Dermis microvascular lymphatic vessel endothelial cell (primary cell): ENCODE results near the gene ATG16L1. TPM values are rescaled to one million over a fixed set of nuclear protein-coding genes. Genes with fewer than 3 reads are reported as not detected.

Experiments used
- DNase-seq, 2 donors: peaks; one replicate each; pipeline versions ENCODE4 v3.0.0 to v3.0.0-alpha.2; 2010; ENCODE audit warnings: low read depth in 2 of 2
- total RNA-seq: library from RNA; depleted of rRNA; stranded (reverse); fragments of >200 nt; gene quantifications from 2 replicates; pipeline ENCODE4 v1.2.1, GENCODE V29; 2014

ATG16L1 gene
- total RNA-seq, 1 donor from 2014 or later: 23.7 TPM

DNA sequence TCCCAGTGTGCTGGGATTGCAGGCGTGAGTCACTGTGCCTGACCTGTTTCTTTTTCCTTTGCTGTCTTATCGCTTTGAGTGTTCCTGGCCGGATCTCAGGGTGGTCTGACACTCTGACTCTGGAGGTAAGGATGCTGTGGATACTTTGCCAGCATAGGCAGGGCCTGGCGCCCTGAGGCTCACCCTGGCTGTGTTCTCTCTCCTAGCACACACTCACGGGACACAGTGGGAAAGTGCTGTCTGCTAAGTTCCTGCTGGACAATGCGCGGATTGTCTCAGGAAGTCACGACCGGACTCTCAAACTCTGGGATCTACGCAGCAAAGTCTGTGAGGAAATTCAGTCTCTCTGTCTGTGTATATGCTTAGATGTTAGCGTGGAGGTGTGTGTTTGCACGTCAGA, 38.2 kb downstream of the ATG16L1 start:
- no peak for DNase-seq

DNA sequence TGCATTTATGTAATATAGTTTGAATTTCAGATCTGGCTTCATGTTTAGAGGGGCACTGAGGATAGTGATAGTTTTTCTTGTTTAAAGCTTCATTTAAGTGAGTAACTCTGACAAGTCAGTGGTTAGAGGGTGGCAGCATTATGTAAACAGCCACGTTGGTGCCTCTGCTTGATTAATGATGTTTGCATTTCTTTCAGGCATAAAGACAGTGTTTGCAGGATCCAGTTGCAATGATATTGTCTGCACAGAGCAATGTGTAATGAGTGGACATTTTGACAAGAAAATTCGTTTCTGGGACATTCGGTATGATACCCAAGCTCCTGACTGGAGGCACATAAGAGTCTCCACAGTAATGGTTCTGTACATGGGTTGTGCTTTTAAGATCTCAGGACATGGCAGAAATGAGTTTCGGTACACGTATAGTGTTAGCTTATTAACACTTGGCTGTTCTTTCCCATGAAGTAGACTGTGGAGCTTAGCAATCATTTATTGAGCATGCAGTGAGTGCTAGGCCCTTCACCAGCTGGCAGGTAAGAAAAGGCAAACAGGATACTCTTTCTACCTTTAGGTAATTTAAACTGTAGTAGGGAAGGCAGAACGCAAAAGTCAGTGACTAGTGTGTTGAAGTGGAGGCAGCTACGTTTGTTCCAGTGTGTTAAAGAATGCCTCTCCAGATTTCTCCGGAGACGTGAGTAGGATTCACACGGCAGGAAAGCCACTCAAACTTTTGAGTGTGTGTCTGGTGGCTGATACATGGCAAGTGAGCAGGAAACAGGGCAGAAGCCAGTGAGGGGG, 38.8 kb downstream of the ATG16L1 start:
- DNase-seq: no peak

DNA sequence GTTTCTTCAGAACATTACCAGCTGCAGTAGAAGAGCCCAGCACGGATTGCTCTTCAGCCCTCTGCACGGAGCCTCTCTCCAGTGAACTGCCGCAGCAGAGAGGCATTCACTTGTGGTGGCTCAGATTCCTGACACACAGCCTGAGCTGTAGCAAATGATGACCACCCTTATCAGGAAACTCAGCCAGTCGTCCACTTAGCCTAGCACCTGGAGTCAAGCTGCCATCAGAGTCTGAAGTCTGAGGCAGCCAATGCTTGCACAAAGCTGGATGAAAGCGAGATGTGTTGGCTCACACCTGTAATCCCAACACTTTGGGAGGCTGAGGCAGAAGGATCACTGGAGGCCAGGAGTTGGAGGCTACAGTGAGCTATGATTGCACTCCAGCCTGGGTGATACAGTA, 44.4 kb downstream of the ATG16L1 start:
- no peak for DNase-seq

DNA sequence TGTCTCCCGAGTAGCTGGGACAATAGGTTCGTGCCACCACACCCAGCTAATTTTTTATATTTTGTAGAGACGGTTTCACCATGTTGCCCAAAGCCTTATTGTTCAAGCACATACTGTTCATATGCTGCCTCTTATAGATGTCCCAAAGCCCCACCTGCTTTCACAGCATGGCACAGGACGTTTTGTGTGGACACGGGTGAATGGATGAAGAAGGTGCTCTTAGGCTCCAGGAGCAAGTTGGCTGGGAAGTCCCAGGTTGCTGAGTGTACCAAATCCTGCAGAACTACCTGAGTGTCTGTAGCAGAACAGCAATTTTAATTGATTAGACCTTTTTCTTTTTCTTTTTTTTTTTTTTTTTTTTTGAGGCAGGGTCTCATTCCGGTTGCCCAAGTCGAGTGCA, 45.6 kb downstream of the ATG16L1 start:
- DNase-seq: no peak

DNA sequence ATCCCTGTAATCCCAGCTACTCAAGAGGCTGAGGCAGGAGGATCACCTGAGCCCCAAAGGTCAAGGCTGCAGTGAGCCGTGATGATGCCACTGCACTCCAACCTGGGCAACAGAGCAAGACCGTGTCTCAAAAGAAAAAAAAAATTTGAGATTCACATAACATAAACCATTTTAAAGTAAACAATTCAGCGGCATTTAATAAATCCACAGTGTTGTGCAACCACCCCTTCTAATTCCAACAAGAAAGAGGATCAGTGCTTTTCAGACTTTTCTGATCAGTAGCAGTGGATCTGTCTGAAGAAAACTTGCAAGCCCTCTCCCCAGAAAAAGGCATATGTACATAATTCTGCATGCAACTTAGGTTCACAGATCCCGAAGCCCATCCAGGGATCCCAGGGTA, 48.9 kb downstream of the ATG16L1 start:
- DNase-seq: no peak

DNA sequence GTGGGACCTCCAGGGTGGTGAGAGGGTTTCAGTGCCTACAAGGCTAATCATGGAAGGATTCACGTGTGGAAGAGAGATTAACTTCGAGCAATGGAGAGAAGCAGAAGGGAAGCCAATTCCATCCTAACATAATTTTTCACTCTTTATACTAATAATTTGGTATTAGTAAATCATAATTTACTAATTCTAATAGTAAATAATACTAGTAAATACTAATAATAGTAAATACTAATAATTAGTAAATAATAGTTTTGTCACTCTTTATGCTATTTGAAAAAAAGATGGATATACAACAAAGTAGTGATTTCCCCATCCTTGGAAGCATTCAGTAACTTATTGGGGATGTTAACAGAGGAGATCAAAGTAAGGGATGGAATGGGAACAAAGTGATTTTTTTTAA, 49.8 kb downstream of the ATG16L1 start:
- DNase-seq: no peak

DNA sequence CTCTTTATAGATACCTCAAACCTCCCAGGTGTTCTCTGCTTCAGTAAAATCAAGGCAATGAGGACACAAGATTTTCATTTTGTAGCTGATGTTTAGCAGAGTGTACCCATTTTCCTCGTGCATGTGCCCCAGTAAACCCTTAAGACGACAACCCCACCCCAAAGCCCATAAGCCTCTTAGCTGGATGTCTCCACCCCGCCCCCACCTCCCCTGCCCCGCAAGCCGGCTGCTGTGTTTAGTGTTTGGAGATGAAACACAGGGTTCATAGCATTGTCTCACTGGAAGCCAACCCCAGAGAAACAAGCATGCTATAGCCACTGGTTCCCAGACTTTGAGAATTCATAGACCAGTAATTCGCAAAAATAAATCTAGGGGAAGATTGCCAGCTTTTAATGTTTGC, 50.3 kb downstream of the ATG16L1 start:
- no peak for DNase-seq

DNA sequence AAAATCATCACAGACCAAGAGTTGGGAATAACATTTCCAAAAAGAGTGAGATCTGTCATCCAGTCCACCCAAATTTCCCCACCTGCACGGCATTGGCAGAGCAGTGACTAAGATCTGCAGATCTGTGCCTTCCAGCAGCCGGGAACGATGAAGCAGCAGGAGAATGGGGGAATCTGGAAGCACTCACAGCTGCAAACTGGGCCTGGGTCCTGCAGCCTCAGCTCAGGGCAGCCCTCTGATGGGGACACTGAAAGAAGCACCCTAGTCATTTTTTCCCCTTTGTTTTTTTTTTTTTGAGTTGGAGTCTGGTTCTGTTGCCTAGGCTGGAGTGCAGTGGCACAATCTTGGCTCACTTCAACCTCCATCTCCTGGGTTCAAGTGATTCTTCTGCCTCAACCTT, 51.8 kb downstream of the ATG16L1 start:
- DNase-seq: no peak

DNA sequence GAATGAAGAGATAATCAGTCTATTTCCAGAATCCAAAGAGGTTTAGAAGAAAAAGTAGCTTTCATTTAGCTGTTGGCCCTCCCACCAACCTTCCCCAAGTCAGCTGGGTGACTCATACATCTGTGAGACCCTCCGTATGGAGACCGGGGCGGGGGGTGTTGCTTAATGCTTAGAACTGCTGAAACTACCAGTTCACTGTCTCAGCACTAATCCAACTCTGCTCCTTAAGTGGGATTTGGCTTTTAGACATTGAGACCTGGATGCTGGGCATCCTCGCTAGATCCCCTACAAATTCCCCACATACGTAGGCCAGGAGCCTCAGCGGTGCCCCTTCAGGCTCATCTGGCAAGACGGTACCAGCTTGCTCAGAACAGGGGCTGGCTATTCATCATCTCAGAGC, 56.1 kb downstream of the ATG16L1 start, which contains the start of gene SAG:
Gene SAG, plus strand, starts transcription at position 252 of the 400 bp plus-strand sequence. CDS start 1,374 bp downstream, outside the sequence.
- DNase-seq: no peak

DNA sequence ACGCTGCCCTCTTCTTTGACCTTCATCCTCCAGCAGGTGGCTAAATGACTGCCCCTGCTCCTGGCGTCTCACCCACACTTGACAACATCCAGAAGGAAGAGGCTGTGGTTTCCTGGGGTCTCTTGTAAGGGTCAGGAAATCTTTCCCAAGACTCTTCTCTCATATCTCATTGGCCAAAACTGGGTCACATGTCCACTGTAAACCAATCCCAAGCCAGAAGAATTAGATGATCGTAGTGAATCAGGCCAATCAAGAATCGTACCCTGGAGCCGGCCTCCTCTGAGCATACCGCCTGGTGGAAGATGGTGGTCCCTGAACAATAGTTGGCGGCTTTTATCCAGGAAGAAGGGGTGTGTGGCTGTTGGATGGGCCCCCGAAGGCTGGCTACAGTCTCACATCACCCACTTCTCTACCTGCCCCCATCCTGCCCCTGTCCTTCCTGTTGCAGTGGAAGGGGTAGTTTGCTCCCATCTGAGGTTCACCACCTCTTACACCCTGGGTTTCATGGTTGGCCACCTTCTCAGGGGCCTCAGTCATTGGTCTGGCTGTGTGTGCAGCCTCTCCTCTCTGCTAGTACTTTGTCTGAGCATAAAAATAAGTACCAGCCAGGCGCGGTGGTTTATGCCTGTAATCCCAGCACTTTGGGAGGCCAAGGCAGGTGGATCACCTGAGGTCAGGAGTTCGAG, 59.9 kb downstream of the ATG16L1 start:
- no peak for DNase-seq

DNA sequence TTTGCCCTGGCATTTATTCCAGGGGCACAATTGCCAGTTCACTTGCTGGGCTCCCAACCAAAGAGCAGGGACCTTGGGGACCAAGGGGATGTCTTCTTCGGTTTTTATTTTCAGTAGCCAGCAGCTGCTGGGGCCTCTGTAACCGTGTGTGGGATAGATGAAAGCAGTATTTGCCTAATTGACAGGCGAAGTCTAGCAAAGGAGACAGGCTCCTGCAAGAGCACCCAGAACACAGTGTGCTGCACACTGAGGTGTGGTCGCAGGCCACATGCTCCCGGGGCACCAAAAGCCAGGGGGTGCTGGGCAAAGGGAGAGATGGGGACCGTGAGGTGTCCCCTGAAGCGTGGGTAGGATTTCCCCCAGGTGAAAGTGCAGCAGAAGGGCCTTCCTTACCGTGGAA, 61.4 kb downstream of the ATG16L1 start:
- DNase-seq: no peak

DNA sequence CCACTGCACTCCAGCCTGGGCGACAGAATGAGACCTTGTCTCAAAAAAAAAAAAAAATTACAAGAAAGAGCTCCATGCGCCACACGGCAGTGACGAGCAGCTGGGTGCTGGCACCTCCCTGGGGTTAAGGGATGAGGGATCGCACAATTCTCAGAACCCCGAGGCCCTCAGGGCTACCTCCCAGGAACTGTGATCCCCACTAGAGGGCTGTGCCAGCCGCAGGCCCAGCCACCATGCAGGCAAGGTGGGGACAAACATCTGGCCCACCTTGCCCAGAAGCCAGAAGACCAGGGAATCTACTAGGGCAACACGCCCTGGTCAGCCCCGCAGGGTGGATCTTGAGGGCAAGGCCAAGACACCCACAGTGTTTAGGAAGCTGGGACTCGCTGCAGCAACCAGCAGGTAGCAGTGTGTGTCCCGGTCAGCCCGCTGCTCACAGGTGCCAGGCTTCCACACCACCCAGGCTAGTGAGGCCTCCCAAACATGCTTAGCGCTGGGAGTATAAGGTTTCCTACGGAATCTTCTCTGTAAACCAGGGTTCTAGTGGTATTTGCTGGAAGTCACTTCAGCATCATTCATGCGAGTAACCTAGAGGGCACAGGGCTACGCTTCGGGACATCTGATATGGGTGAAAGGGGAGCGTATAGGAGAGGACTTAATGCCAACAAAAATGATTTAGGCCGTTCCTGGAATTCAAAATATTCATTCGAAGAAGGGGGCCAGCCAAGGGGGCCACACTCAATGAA, 62.9 kb downstream of the ATG16L1 start:
- DNase-seq: no peak

DNA sequence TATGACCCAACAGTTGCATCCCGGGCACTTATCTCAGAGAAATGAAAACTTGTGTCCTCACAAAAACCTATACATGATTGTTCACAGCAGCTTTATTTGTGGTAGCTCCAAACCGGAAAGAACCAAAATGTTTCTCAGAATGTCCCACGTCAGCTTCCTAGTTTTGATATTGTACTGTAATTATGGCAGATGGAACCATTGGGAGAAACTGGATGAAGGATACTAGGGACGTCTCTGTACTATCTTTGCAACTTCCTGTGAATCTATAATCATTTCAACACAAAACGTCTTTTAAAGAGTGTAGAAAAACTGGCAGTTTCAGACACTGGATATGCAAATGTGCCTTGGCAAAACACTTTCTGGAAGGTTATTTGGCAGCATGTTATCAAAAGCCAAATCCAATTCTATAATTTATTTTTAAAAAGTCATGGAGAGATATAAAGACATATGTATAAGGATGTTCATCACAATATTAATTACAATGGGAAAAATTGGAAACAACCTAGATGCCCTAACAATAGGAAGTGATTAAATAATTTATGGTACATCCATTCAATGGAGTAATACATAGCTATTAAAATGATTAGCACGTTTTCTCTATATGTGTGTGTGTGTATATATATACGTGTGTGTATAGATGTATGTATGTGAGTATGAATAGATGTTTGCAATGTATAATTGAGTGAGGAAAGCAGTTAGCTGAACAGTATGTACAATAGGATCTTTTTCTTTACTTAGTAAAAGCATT, 65.9 kb downstream of the ATG16L1 start:
- DNase-seq: no peak

DNA sequence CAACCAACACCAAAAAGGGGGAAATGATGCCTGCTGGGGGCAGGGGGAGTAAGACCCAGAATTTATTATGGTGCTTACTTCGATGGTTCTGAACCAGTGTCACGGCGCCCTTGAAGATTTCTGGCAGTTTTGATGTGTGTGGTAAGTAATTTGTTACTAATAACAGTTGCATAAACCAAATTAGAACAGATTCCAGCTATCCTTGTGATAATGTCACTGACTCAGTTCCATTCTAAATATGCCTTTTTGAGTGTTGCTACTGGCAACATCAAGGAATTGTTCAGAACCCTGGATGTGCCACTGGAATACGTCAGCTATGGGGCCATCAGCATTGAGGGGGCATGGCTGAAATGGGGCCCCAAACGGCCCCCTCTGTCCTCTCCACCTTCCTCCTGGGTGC, 67.8 kb downstream of the ATG16L1 start:
- no peak for DNase-seq

DNA sequence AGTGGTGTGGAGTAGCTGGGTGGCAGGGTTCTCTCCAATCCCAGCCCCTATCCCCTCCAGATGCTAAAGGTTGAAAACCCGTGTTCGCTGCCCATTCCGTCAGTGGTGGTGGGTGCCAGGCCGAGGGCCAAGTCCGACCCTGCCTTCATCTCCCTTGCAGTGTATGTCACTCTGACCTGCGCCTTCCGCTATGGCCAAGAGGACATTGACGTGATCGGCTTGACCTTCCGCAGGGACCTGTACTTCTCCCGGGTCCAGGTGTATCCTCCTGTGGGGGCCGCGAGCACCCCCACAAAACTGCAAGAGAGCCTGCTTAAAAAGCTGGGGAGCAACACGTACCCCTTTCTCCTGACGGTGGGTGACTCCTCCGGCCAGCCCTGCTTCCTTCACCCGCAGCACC, 69.0 kb downstream of the ATG16L1 start:
- DNase-seq: no peak

DNA sequence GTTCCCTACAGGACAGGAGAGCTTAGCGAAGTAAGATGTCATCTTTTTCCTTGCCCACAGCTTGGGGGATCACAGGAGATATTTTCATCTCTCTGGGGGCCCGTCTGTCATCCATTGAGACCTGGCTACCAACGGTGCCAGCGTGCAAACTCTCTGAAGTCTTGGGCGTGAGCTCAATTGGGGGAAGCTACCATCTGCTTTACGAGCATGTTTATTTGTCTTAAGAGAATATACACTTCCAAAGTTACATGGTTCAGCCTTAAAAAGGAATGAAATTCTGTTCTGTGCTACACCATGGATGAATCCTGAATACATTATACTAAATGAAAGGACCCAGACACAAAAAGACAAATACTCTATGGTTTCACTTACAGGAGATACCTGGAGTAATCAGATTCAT, 69.7 kb downstream of the ATG16L1 start:
- no peak for DNase-seq

DNA sequence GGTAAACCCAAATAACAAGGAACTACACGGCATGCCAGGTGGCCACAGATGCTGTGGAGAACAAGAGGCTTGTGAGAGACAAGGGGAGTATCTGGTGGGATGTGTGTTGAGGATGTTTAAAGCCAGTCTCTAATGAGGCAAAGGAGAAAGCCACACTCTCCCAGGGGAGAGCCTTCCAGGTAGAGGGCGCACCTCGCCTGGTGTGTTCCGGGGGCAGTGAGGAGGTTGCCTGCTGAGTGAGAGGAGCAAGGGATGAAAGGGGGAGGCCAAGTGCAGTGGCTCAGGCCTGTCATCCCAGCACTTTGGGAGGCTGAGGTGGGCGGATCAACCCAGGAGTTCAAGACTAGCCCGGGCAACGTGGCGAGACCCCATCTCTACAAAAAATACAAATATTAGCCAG, 72.4 kb downstream of the ATG16L1 start:
- DNase-seq: no peak

DNA sequence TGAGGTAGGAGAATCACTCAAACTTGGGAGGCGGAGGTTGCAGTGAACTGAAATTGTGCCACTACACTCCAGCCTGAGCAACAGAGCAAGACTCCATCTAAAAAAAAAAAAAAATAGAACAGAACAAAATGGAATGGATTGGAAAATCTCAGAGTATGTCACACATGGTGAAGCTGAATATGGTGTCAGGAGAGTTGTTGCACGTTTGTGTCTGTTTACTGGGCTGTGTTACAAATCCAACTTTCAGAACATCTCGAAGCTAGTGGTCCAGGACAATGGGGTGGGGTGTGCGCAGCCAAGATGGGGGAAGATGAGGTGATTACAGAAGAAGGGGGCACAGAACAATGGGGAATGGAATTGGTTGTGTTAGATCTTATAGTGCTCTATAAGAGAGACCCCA, 73.8 kb downstream of the ATG16L1 start:
- DNase-seq: no peak

DNA sequence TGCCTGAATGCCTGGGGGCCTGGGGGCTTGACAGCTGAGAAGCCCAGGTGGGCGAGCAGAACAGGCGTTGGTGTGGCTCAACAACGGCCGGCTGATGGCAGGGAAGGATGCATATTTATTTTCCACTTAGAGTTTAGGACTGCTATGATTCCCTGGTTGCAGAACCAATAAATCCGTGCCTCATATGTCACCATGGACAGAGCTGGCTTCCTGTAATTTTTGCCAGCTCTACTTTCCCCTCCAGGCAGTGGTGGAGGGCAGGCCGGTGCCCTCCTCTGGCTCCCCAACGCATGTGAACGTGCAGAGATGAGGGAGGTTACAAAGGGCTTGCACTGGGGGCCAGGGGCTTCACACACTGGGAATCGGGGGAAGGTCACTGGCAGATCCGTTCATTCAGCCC, 74.3 kb downstream of the ATG16L1 start:
- DNase-seq: no peak

DNA sequence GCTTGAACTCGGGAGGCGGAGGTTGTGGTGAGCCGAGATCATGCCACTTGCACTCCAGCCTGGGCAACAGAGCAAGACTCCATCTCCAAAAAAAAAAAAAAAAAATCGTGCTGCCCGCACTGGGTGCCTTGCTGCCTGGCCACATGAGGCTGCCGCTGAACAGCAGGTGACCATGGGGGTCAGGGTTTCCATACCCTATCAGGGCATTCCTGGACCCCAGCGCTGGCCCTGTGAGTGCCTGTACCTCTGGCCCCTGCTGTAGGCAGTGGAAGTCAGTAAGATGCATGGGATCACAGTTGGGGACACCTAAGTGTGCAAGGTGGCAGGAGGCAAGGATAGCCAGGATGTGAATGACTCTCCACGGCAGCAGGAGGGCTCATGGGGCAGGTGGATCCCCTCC, 75.0 kb downstream of the ATG16L1 start:
- no peak for DNase-seq

DNA sequence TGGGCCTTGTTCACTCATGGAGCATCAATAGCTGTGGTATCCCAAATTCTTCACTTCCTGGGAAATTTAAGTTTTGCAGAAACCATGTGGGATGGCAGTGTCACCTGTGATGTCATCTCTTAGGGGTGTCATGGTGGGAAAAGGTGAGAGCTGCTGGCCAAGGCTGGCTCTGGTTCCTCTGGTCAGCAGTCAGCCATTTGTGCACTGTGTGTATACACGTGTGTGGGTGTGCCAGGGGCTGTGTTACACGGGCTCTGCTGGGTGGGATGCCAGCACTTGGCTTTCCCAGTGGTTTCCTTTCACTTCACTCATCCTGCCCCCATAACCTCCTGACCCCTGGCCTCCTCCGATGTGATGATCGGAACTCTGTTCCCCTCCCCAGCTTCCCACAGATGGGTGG, 77.4 kb downstream of the ATG16L1 start:
- no peak for DNase-seq
